Glutamatergic neuron (in vitro differentiated cells): ENCODE data around the gene TNS1. TPM values are rescaled to one million over a fixed set of nuclear protein-coding genes. Genes with fewer than 3 reads are reported as not detected.

Experiments
- DNase-seq: peaks from one replicate; pipeline ENCODE4 v3.0.0; 2022
- H3K27ac Mint-ChIP-seq: one replicate; pipeline ENCODE4 v1.8.0; 2020; ENCODE audit warnings: mild to moderate bottlenecking, mixed read lengths, inconsistent platforms; ENCODE audit not compliant: unreplicated experiment
- H3K27me3 Mint-ChIP-seq: one replicate; pipeline ENCODE4 v1.8.0; 2020; ENCODE audit warnings: mild to moderate bottlenecking, moderate library complexity, mixed read lengths, inconsistent platforms; ENCODE audit not compliant: unreplicated experiment
- H3K36me3 Mint-ChIP-seq: one replicate; pipeline ENCODE4 v1.8.0; 2020; ENCODE audit warnings: mild to moderate bottlenecking, mixed read lengths, inconsistent platforms; ENCODE audit not compliant: unreplicated experiment
- H3K4me1 Mint-ChIP-seq: one replicate; pipeline ENCODE4 v1.8.0; 2020; ENCODE audit warnings: mild to moderate bottlenecking, low read depth, mixed read lengths, inconsistent platforms; ENCODE audit not compliant: unreplicated experiment
- H3K4me3 Mint-ChIP-seq: one replicate; pipeline ENCODE4 v1.8.0; 2020; ENCODE audit warnings: mild to moderate bottlenecking, mixed read lengths, inconsistent platforms; ENCODE audit not compliant: unreplicated experiment
- H3K9me3 Mint-ChIP-seq: one replicate; pipeline ENCODE4 v1.8.0; 2020; ENCODE audit warnings: mild to moderate bottlenecking, moderate library complexity, mixed read lengths, inconsistent platforms; ENCODE audit not compliant: unreplicated experiment
- CTCF ChIP-seq: fragments of 200-600 bp; sonication (generic); IDR thresholded peaks from one replicate; pipeline ENCODE4 v1.5.0; 2021; ENCODE audit not compliant: partially characterized antibody, unreplicated experiment
- total RNA-seq: library from RNA; stranded (reverse); fragmentation: NEBNext Ultra II Directional; extraction: Animal tissue kit (Norgen Biotek cat#: 25700); gene quantifications from one replicate; pipeline ENCODE4 v1.2.1, GENCODE V29; 2021; ENCODE audit not compliant: unreplicated experiment

The TNS1 gene
- total RNA-seq, 1 donor from 2014 or later: 3.2 TPM

- Mint-ChIP-seq H3K9me3 (peaks cover 4% of the 10 kb centered on the region), H3K27ac (no peak overlapping the region), H3K4me1 (peaks cover 15% of the 10 kb centered on the region), H3K4me3 (no peak overlapping the region), H3K27me3 (peaks cover 10% of the 10 kb centered on the region), H3K36me3 (no peaks in the 10 kb centered on the region)
- DNase-seq: no peak
- no peak for TF ChIP-seq CTCF
Observed at GRCh38 chr2:217939220-217939619, 63.6 kb downstream of the TNS1 start.

DNA sequence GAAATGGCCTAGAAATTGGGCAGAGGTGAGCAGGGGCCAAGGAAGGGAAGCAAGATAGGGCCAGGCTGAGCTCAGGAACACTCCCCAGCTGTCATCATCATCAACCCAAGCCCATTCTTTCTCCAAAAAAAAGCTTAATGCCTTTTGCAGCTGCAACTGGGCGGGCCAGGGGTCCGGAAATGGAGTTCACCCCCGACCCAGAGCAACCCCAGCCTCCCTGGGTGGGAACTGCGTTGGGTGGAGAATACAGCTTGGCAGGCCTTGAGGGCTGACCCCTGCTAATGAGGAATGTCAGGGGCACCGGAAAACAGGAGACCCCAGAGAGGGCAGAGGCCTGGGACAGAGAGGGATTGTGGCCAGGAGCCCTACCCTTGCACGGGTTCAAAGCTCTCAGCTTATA is 64.8 kb downstream of the TNS1 start:
- H3K27ac Mint-ChIP-seq: no peak overlapping the region
- no peak overlapping the region for H3K4me3 Mint-ChIP-seq
- H3K36me3 Mint-ChIP-seq: peaks cover 4% of the 10 kb centered on the region
- peaks cover 9% of the 10 kb centered on the region for H3K27me3 Mint-ChIP-seq
- no peak for DNase-seq
- TF ChIP-seq CTCF: no peak
- peaks cover 19% of the 10 kb centered on the region for H3K4me1 Mint-ChIP-seq
- H3K9me3 Mint-ChIP-seq: peaks cover 3% of the 10 kb centered on the region

- Mint-ChIP-seq H3K4me3 (no peak overlapping the region), H3K27me3 (peaks cover 10% of the 10 kb centered on the region), H3K4me1 (peaks cover 24% of the 10 kb centered on the region), H3K36me3 (peaks cover 4% of the 10 kb centered on the region), H3K27ac (no peak overlapping the region), H3K9me3 (peaks cover 3% of the 10 kb centered on the region)
- TF ChIP-seq CTCF: no peak
- DNase-seq: no peak
Observed at GRCh38 chr2:217937446-217937845, 65.3 kb downstream of the TNS1 start.

DNA sequence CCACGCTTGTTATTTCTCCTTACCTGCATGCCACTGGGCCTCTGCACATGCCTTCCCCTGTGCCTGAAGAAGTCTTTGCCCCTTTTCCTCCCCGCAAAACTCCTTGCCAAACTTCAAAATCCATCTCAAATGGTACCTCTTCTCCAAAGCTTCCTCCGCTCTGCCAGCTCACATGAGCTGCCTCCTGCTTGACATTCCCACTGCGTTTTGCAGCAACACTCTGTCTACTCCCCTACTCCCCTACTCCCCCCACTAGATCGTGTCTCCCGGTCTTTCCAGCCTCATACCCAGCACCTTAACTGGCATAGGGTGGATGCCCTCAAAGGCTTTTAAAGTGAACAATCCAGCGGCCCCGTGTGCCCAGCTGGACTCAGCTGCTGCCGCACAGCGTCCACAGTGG is 65.8 kb downstream of the TNS1 start:
- Mint-ChIP-seq H3K36me3 (peaks cover 4% of the 10 kb centered on the region), H3K4me3 (no peak overlapping the region), H3K27me3 (peaks cover 10% of the 10 kb centered on the region), H3K4me1 (peaks cover 26% of the 10 kb centered on the region), H3K9me3 (peaks cover 3% of the 10 kb centered on the region), H3K27ac (no peak overlapping the region)
- DNase-seq: no peak
- TF ChIP-seq CTCF: no peak

- no peak overlapping the region for H3K4me3 Mint-ChIP-seq
- no peak for TF ChIP-seq CTCF
- peaks cover 13% of the 10 kb centered on the region for H3K27me3 Mint-ChIP-seq
- H3K4me1 Mint-ChIP-seq: peaks cover 31% of the 10 kb centered on the region
- DNase-seq: no peak
- no peak overlapping the region for H3K27ac Mint-ChIP-seq
- peaks cover 3% of the 10 kb centered on the region for H3K9me3 Mint-ChIP-seq
- H3K36me3 Mint-ChIP-seq: peaks cover 4% of the 10 kb centered on the region
Observed at GRCh38 chr2:217935901-217936684, 66.7 kb downstream of the TNS1 start.
